HG02981 (cell line): ENCODE measurements around the gene MRPL23.

ENCODE experiments used
- ATAC-seq: cut with Tn5 transposase; IDR thresholded peaks from one replicate; pipeline ENCODE4 v1.9.1; 2021; ENCODE audit warnings: mild to moderate bottlenecking, moderate library complexity; ENCODE audit not compliant: unreplicated experiment

Gene MRPL23

GRCh38 chr11:1946812-1947484 lies at the start of gene MRPL23:
TSS of gene MRPL23 (plus strand) at chr11:1947332. CDS start at chr11:1947363, 31 bp downstream.
- peak; percentile 69 for ATAC-seq

GRCh38 chr11:1899090-1899489 lies 48.0 kb upstream of the MRPL23 start:
- ATAC-seq = no peak

- no peak for ATAC-seq
Measured at GRCh38 chr11:1899686-1900085, 47.4 kb upstream of the MRPL23 start.

GRCh38 chr11:1906181-1906580 lies 41.0 kb upstream of the MRPL23 start:
- no peak for ATAC-seq

GRCh38 chr11:1906611-1907423 lies 40.3 kb upstream of the MRPL23 start:
- no peak for ATAC-seq

GRCh38 chr11:1908618-1909017 lies 38.5 kb upstream of the MRPL23 start:
- ATAC-seq = no peak

GRCh38 chr11:1909524-1909923 lies 37.6 kb upstream of the MRPL23 start:
- no peak for ATAC-seq

- ATAC-seq = no peak
Measured at GRCh38 chr11:1912289-1912878, 34.7 kb upstream of the MRPL23 start.

GRCh38 chr11:1913271-1914060 lies 33.7 kb upstream of the MRPL23 start:
- ATAC-seq = no peak

GRCh38 chr11:1915795-1916131 lies 31.4 kb upstream of the MRPL23 start:
- no peak for ATAC-seq

GRCh38 chr11:1916132-1916985 lies 30.8 kb upstream of the MRPL23 start:
- no peak for ATAC-seq

GRCh38 chr11:1916986-1917522 lies 30.1 kb upstream of the MRPL23 start:
- no peak for ATAC-seq

- ATAC-seq = no peak
Measured at GRCh38 chr11:1917523-1918435, 29.4 kb upstream of the MRPL23 start.

- no peak for ATAC-seq
Measured at GRCh38 chr11:1918436-1919315, 28.5 kb upstream of the MRPL23 start.

GRCh38 chr11:1919391-1920127 lies 27.6 kb upstream of the MRPL23 start, which contains the start of gene TNNT3:
TSS of gene TNNT3 (plus strand) at chr11:1919703. CDS start at chr11:1922875, 3,172 bp downstream.
- ATAC-seq = no peak

GRCh38 chr11:1920128-1920908 lies 26.8 kb upstream of the MRPL23 start:
- ATAC-seq = no peak
